Midbrain (tissue), 1 donor: ENCODE measurements around the gene B3GNT7.
A peak's percentile ranks its signal among the peaks of the same experiment; 100 is the strongest.
"Not testable (repeated sequence)": the region's sequence is repeated elsewhere in the genome, so short reads cannot be mapped to it uniquely, and the experiment has no call there.

Source experiments
- DNase-seq: peaks from one replicate; lab custom pipeline; 2025; lab: John Stamatoyannopoulos, UW

Gene B3GNT7

GRCh38 chr2:231385429-231385828 is 10.1 kb upstream of the B3GNT7 start:
- DNase-seq = no peak

- no peak for DNase-seq
Measured at GRCh38 chr2:231386446-231386845, 9.1 kb upstream of the B3GNT7 start.

DNA sequence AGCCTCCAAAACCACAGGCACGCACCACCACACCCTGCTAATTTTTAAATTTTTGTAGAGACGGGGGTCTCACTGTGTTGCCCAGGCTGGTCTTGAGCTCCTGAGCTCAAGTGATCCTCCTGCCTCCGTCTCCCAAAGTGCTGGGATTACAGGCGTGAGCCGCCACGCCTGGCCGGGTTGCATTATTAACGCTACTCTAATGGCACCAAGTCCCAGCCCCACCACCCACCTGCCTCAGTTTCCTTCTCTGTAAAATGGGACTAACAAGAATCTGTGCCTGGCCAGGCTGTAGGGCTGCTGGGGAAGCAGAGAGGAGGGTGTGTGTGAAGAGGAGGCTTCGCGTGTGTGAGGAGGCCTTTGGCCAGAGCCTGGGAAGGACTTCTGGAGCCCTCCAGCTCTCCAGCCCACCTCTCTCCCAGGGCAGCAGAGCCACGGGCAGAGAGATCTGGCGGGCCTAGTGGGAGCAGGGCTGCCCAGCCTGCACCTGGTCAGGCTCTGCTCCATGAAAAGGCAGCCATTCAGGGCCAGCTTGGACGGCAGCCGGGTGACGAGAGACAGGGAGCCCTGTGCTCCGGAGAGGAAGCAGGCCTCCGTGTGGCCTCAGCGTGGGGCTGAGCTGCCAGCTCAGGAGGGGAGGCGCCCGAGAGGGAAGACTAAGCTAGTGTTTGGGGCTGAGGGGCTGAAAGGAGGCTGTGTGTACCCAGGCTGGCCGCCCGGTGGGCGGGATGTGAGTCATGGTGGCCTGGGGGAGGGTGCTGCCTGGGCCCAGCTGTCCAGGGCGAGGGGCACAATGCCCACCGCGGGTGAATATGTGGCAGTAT is 7.4 kb upstream of the B3GNT7 start:
- peak; percentile 94 for DNase-seq

GRCh38 chr2:231388725-231389346 is 6.7 kb upstream of the B3GNT7 start:
- no peak for DNase-seq

GRCh38 chr2:231390667-231391066 is 4.8 kb upstream of the B3GNT7 start:
- DNase-seq = no peak

GRCh38 chr2:231391981-231392380 is 3.5 kb upstream of the B3GNT7 start:
- DNase-seq = no peak

DNA sequence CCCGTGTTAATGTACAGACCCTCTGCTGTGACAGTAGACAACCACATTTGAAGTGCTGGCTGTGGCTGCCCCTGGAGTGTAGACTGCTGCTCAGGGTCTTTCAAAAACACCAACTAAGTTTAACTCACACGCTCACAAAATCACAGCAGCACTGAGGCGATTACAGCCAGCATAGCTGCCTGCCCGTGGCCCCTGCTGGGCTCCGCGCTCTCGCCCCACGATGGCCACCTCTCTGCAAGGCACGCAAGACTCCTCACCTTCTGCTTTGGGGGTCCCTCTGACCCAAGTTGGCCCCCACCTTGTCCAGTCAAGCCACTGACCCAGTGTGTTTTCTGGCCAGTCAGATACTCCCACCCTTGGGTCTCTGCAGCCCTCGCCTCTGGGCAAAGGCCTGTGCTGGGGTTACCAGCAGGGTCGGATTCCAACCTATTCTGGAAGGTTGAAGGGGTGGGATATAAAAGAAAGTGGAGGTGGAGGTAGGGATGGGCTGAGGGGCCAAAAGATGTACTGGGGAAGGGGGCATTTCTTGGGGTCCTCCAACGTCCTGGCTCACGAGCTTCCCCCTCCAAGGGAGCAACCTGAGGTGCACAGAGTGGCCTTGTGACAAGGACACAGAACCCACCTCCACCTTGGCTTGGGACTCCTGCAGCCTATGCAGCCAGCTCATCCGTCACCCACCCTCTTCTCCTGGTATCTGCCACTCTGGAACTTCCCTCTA is 2.9 kb upstream of the B3GNT7 start:
- no peak for DNase-seq

GRCh38 chr2:231393149-231394131 is 2.1 kb upstream of the B3GNT7 start:
- DNase-seq = peak; percentile 12

GRCh38 chr2:231394211-231395141 is 1.0 kb upstream of the B3GNT7 start:
- DNase-seq = no peak

DNA sequence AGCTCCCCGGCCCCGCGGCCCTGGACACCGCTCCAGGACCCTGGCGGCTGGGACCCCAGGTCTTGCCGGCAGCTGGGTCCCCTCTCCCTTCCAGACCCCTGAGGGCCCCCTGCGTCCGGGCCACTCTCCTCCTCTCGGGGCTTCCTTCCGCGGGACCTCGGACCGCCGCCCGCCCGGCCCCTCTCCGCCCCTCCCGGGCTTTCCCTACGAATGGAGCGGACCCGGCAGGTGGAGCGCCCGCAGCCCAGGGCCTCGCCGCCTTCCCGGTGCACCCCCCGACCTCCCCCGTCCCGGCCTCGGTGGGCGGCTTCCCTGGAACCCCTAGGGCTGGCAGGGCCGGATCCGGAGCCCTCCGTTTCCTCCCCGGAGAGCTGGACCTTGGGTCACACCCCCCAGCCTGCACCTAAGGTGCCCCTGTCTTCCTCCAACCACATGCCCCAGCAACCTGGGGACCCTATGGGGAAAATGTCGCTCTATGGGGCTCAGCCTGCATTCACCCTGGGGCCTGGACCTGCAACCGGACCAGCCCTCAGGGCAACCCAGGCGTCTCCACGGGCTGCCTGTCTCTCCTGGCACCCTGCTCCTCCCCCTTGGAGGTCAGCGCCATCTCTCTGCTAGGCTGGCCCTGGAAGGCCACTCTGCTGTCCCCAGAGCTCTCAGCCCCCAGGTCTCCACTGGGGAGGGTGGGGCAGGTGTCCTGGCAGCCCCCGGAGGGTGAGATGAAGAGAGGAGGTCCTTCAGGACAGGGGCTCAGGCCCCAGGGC is 730 bp downstream of the B3GNT7 start:
- DNase-seq = no peak

DNA sequence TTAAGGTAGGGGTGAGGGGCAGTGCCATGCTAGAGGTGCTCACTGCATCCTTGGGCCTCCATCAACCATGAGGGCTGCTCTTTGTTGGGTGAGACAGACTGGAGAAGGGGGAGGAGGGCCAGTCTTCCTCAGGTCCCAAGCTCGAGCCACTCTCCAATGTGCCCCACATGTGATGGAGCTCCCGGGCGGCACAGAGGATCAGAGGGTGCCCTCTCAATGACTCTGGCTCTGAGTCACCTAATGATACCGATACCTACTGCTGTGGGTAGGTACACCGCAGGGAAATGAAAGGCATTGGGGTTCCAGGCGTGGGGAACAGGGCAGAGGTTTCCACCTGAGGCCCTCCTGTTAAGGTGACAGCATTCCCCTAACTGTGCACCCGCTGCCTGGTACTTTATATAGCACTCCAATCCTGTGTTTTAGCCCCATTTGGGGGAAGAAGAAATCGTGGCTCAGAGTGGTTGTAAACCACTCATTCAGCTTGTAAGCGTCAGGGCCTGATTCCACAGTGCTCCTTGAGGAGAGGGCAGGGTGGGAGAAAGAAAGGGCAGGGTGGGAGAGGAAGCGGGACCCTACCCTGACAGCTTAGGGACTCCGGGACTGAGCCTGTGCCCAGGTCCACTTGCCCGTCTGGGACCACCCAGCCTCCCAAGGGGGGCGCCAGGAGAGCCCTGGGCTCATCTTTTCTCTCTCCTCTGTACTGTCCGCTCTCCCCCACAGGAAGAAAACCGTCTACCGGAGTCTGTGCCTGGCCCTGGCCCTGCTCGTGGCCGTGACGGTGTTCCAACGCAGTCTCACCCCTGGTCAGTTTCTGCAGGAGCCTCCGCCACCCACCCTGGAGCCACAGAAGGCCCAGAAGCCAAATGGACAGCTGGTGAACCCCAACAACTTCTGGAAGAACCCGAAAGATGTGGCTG is 1.8 kb downstream of the B3GNT7 start:
- no peak for DNase-seq

DNA sequence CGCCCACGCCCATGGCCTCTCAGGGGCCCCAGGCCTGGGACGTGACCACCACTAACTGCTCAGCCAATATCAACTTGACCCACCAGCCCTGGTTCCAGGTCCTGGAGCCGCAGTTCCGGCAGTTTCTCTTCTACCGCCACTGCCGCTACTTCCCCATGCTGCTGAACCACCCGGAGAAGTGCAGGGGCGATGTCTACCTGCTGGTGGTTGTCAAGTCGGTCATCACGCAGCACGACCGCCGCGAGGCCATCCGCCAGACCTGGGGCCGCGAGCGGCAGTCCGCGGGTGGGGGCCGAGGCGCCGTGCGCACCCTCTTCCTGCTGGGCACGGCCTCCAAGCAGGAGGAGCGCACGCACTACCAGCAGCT is 2.4 kb downstream of the B3GNT7 start:
- no peak for DNase-seq

DNA sequence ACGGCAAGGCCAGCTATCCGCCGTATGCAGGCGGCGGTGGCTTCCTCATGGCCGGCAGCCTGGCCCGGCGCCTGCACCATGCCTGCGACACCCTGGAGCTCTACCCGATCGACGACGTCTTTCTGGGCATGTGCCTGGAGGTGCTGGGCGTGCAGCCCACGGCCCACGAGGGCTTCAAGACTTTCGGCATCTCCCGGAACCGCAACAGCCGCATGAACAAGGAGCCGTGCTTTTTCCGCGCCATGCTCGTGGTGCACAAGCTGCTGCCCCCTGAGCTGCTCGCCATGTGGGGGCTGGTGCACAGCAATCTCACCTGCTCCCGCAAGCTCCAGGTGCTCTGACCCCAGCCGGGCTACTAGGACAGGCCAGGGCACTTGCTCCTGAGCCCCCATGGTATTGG is 3.1 kb downstream of the B3GNT7 start:
- no peak for DNase-seq

DNA sequence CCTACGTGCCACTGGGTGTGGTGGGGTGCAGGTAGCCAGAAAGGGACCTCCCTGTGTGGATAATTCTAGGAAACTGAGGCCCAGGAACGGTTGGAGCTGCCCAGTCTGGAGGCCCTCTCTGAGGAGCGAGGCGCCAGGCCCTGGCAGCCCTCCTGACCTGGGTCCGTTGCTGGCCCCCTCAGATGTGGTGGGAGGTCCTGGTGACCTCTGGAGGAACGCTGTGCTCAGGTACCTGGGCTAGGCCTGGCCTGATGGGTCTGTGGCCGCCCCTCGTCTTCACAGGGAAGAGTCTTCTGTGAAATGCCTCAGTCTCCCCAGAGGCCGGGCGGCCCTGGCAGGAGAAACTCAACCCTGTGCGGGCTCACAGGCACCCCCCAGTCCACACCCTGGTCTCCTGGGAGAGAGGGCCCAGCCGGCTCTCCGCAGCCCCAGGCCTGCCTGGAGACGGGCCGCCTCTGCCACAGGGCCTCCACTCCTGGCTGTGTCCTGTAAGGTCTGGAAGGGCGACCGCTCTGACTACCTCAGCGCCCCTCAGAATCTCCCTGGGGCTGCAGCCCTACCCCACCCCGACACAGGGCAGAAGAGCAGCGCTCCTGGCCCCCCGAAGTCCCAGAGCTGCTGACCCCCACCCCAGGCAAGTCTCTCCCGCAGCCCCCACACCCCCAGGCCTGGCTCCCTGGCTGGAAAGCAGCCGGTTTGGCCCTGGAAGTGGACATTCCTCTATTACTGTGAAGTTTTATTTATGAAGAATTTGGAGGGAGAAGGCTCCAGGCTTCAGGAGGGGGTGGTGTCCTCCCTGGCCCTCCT is 3.7 kb downstream of the B3GNT7 start:
- DNase-seq = no peak

DNA sequence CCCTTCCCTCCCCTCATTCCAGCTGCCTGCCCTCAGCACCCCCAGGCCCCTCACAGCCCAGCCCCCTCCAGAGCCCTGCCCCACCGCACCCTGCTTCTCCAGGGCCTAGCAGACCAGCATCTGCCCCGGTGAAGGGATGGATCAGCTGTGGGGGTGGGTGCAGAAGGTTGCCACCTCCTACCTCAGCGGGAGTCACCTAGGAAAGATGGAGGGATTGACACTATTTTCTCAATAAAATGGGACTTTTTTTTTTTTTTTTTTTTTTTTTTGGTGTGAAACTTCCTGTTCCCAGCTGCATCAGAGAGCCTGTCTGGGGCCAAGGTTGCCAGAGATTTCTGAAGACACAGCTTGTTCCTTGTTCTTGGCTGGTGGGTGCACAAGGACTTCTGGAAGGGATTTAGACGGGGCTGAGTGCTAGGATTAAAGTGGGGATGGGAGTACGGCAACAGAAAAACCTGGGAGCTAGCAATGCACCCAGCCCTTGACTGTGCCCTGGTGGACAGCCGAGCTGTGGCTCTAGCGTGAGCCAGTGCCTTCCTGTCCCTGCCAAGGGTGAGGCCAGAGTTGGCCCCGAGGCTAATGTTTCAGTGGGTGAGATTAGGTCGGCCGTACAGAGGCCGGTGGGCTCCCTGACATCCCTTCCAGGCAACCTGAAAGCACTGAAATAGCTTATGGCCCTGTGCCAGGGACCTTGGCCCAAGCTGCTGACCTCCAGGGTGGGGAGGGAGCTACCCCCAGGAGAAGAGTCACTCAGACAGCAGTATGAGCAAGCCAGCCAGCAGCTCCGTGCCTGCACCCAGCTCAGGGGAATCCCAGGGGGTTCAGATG is 4.6 kb downstream of the B3GNT7 start:
- peak; percentile 27 for DNase-seq

DNA sequence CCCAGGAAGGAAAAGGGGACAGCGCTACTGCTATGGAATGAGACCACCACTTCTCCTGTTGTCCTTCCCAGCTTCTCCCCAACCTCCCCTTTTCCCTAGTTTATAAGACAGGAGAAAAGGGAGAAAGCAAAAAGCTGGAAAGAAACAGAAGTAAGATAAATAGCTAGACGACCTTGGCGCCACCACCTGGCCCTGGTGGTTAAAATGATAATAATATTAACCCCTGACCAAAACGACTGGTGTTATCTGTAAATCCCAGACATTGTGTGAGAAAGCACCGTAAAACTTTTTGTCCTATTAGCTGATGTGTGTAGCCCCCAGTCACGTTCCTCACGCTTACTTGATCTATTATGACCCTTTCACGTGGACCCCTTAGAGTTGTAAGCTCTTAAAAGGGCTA is 5.2 kb downstream of the B3GNT7 start:
- not testable (repeated sequence) for DNase-seq

DNA sequence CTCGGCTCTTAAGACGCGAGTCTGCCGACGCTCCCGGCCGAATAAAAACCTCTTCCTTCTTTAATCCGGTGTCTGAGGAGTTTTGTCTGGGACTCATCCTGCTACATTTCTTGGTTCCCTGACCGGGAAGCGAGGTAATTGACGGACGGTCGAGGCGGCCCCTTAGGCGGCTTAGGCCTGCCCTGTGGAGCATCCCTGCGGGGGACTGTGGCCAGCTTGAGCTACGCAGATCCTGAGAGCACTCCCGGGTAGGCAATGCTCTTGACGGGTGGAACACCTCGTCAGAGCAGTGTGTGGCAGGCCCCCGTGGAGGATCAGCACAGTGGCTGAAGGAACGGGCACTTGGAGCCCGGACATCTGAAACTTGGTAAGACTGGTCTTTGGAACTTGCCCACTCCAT is 5.6 kb downstream of the B3GNT7 start:
- DNase-seq = not testable (repeated sequence)
